ENCODE data around the gene TMEM109.
A peak's percentile ranks its signal among the peaks of the same experiment; 100 is the strongest.
"Not testable (repeated sequence)": the region's sequence is repeated elsewhere in the genome, so short reads cannot be mapped to it uniquely, and the experiment has no call there.

TMEM109 gene

DNA sequence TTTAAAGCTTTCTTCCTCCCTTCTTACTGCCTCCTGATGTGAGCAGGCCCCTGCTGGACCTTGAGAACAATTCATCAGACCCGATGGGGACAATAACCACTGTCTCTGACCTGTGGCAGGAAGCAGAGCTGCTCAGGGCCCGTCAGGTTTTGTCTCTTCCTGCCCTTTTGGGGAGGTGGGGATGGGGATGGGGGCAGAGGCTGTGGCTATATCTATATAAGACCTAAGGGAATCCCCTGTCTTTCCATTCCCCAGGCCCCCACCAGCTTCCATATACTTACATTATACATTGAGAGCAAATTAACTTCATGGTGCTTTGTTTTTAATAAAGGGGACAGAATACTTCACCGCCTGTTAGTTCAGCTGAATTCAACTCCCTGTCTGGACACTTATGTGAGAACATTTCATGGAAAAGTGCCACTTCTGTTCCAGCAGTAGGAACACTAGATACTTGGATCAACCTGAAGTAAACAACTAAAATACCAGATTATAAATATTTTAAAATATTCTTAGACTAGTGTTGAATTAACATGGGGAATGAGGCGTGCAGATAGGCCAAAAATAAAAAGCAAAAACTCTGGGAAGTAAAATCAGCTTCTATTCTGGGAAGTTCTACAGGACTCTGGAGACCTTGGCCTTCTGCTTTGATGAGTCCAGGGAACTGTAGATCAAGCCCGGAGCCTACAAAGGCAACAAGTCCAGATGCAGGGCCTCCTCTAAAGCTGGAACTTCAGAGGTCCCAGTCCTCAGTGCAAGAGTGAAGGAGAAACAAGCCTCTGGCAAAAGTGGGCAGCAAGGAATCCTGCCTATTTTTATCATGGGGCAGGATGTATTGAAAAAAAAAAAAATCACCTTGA lies 35.5 kb upstream of the TMEM109 start:
- no peak for DNase-seq (ENCODE audit: low spot score)

DNA sequence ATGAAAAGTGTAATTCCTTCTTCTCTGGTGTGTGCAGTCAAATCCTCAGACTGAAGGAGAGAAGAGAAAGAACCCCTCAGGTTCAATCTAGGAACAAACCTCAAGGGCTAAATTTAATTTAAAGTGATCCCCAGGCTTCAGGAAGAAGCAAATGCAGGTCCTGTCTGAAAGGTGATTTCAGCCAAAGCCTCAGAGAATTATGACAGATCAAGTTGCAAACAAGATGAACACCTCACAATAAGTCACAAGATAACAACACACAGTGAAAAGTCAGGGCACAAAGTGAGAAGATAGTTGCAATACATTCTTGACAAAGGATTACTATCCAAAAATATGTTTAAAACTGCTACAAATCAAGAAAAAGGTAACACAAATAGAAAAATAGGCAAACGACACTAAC lies 34.9 kb upstream of the TMEM109 start:
- DNase-seq (ENCODE audit: low spot score) = no peak

DNA sequence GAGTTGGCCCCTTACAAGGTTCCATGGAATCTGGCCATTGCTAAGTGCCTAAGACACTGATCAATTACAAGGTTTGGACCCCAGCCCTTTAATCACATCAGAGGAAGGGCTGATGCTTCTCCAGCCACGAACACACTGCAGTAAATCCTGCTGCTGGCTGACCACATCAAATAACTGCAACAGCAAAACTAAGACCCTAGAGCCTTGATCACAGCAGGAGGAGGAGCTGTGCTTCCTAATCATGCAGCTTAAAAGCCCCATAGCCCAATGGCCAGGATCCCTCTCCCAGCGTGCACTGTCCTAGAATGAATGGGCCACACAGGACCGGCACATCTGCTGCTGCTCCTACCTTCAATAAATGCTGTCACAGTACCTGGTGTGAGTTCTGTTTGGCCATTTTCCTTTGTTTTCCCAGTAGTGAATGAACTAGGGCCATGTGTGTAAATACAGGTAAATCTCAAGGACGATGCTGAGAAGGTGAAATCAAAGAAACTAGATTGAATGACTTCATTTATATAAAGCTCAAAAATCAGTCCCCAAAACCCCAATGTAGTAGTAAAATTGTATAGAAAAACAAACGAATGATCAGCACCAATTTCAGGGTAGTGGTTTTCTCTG lies 33.9 kb upstream of the TMEM109 start:
- DNase-seq (ENCODE audit: low spot score) = no peak

DNA sequence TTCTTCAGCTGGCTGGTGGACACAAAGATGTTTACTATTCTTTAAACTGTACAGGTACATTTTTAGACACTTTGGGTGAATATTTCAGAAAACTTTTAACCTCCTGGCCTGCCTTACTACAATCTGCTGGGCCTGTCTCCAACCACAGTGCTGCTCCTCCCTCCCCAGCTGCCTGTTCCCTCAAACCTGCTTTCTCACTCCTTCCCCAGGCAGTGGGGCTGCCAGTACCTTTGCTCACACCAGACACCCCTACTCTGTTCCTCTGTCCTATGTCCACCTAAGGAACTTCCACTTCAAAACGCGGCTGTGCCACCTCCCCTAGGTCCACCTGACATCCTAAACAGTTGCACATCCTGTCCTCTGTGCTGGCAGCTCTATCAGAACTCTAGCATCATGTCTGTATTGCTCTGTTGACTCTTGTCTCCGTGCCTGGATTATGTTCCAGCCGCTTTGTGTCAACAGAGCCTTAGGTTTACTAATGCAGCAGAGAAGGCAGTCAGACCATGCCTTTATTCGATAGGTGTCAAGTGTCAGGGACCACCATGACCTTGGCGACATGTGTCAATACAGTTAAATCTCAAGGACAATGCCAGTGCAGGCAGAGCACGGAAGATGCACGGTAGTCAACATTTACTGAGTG lies 33.2 kb upstream of the TMEM109 start:
- DNase-seq (ENCODE audit: low spot score) = no peak

DNA sequence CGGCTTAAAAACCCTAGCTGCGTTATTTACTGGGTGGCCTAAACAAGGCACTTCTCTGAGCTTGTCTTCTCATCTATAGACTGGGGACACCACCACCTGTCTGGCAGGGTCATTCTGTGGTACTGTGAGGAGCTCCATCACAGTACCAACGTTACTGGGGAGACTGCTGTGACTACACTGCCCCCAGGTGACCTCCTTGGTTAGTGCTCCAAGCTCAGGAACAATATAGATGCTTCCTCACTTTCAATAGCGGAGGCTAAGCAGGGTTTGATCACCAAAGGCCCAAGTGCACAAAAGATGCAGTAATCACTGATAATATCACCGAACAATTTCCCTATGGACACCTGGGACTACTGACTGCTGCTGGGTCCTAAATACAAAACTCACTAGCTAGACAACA lies 26.4 kb upstream of the TMEM109 start:
- DNase-seq (ENCODE audit: low spot score) = peak; percentile 59

DNA sequence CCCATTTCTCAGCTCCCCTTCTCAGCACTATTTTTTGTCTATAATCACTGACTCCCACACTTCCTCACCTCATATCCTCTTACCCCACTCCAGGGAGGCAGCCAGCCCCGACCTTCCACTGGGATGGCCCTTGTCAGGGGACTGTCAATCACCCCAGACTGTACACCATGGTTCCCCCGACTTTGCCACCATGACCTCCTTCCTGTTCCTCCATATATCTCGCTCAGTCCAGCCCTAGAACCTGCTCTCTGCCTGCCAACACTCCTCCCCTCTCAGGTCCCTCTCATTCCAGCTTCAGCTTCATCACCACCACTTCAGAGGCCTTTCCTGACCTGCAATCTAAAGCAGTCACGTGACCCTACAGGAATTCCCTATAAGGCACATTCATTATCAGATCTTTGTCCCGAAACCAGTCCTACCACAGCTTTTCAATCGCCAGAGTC lies 24.1 kb upstream of the TMEM109 start:
- no peak for DNase-seq (ENCODE audit: low spot score)

DNA sequence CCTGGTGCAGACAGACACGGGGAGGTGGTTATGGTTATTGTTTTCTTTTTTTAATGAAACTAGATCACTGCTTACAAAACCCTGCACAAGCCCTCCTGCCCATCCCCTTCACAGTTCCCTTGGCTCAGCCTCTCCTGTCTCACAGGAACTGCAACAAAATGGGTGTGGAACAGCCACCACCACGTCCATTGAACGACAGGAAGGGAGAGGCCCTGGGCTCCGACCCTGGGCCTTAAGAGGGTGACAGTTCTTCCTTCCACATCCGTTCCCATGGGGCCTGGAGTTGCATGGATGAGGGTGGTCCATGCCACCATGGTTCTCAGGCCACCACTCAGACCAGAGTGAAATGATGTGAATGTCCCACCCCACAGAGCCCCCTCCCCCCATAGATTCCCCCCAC lies 23.3 kb upstream of the TMEM109 start:
- DNase-seq (ENCODE audit: low spot score) = no peak

DNA sequence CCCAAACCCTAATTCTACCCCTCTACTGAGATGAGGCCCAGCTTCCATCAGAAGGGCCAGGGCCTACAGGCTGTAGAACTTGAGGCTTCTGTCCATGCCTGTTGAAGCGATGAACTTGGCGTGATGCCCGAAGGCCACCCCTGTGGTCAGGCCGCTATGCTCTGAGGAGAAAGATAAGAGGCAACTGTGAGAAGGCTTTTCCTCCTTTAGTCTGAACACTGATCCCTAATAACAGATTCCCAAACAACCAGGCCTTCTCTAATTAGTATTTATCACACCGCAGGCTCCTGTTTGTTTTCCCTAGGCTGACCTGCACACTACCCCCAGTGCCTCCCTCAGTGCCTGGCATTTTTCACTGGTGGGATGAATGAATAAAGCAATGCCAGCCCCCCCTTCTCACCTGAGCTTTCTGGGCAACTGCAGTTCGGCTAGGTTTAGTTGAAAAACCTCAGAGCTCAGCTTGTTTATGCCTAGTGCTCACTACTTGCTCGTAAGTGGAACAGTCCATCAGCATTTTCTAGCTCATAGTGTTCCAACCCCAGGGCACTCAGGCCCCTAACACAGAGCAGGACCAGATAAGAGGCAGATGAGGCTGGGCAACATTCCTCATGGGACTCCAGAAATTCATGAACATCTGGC lies 22.7 kb upstream of the TMEM109 start:
- DNase-seq (ENCODE audit: low spot score) = no peak

DNA sequence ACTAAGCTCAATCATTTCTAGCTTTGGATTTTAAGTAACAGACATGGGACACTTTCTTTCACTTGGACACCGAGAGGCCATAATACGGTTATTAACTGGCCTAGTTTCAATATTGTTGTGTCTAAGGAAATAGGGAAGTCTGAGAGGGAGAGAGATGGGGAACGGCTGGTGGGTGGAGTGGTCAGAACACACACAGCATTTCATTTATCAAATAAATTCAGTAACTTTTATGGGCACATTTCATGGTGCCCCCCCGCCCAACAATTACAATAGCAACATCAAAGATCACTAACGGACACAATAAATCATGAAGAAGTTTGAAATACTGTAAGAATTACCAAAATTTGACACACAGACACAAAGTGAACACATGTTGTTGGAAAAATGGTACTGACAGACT lies 18.3 kb upstream of the TMEM109 start:
- no peak for DNase-seq (ENCODE audit: low spot score)

DNA sequence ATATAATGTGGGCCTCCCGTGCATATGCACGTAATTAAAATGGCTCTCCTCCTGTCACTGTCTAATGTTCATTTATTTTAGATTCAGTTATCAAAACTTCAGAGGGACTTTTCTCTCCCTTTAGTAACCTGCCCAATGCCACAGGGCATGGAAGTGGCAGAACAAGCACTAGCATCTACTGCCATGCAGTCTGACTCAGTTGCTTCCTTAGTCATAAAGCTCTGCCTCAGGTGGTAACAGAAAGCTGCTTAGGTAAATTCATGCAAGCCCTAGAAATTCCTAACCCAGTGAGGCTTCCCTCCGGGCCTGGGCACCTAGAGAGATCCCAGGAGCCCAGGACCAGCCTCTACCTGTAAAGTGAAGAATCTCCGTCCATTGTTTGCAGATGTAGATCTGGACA lies 16.5 kb upstream of the TMEM109 start:
- no peak for DNase-seq (ENCODE audit: low spot score)

DNA sequence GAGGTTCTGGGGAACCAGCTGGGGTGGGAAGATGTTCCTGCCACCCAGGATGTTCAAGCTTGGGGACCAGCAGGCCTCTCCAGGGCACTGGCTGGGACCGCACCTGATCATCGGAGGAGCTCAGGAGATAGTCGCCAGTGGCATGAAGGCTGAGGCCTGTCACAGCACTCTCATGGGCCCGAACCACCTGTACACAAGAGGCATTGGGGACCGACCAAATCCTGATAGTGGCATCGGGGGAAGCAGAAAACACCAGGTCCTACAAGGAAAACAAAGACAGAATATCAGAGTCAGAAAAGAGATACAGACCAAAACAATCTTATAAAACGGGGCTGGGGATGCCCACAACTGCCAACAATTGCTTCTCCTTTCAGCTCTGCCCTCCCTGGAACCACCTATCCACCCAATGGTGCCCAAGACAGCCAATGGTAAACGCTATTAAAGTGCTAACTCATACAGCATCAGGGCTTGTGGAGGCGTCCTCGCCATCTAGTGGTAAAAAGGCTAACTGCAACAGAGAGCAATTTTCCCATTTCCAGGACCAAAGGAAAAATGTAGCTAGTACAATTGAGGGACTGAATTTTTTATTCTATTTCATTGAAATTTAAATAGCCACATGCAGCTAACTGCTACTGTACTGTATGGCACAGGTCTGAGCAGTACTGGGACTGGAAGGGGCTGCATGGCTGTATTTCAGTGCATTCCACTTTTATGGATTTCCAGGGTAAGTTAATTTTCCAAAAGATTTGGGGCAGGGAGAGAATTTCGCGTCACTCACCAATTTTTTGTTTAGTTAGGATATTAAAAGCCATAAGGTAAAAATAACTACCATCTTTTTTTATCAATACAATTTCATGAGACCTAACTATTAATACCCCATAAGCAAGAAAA lies 14.7 kb upstream of the TMEM109 start:
- DNase-seq (ENCODE audit: low spot score) = peak; percentile 77

DNA sequence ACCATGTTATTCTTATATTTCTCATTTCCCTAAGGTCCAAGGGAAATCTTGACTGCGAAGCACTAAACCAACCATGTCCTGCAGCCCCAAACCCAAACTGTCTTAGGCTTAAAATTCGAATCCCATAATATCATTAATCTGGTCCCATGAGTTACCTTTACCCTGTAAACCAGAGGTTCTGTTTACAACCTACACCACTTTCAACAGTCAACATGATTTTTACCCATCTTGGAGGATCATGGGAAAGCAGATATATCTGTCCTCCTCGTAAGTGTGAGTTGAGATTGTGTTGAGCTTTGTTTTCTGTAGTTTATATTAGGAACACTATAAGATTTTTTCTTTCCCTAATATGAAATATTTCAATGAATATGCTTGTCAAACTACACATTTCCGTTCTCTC lies 14.0 kb upstream of the TMEM109 start:
- no peak for DNase-seq (ENCODE audit: low spot score)

DNA sequence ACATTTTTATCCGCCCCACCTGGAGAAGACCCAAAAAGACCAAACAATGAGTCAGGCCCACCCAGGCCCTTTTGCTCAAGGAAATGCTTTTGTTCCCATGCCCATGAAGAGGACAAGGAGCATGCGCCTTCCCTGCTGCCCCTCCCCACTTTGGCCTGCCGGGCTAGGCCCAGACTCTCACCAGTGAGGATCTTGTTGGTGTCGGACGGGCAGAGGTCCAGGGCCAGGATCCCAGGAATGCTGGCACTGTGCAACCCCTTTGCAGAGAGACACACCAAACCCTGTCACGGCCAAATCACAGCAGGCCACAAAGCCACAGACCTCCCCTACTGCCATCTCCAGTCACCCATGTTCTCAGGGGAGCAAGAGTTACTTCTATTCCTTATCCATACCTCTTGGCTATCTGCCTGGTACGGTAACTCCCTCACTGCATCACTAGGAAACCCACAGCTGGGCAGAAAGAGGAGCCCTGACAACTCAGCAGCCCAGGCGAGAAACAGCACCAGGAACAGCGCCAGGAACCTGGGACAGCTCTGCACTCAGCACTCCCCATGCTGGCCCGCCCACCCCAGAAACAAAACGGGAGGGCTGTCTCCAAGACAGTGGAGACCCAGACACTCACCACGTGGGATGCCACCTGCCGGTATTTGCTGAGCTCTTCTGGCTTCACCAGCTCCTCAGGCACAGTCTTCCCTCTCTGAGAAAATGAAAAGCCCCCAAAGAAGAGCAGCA lies 13.1 kb upstream of the TMEM109 start:
- DNase-seq (ENCODE audit: low spot score) = no peak

DNA sequence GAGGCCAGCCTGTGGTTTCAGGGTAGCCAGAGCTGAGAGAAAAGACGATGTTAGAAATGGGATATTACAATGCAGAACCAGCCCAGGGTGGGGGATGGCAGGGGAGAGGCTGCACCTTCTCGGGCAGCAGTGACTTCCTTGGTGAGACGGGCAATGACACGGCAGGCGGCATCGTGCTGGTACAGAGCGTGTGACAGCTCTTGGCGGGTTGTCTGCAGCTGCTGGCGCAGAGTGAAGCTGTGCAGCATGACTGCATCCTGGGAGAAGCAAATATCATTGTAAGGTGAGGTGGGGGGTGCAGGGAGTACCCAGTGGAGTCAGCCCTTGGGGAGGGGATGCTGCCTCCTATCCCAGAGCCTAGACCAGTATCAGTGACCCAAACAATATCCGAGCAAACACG lies 11.3 kb upstream of the TMEM109 start:
- DNase-seq (ENCODE audit: low spot score) = no peak

DNA sequence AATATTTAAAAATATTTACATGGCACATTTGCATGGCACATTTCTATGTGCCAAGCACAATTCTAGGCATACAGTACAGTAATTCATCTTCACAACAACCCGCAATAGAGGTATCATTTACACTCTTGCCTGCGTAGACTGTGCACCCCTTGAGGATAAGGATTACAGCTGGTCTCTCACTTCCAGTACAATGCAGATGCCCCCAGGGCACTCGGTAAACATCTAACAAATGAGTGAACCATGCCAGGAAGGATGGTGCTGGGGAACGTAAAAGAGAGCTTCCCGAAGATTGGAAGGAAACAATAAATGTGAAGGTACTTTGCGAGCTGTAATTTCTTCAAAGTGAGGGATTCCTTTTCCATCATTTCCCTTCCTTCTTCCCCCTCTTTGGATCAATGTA lies 8.9 kb upstream of the TMEM109 start:
- DNase-seq (ENCODE audit: low spot score) = no peak

DNA sequence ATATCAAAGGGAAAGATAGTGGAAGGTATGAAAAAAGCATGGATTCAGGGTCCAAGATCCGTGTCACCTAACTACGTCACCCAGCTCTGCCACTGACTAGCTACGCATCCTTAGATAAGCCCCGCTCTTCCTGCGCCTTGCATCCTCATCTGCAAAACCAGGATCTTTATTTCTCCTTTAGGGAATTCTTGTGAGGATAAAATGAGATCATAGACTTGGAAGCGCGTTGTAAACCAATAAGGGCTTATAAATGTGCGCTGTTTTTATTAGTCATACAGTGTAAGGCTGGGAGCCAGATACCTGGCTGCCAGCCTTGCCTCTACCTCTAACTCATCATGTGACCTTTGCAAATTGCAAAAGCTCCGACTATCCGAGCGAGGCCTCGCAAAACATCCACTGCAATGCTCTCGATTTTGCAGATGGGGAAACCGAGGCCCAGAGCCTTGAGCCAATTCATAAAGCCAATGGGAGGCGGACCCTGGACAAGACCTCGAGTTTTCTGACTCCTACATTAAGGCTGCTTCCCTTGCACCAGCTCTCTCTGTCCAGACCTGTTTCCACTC lies 8.3 kb upstream of the TMEM109 start:
- DNase-seq (ENCODE audit: low spot score) = no peak

DNA sequence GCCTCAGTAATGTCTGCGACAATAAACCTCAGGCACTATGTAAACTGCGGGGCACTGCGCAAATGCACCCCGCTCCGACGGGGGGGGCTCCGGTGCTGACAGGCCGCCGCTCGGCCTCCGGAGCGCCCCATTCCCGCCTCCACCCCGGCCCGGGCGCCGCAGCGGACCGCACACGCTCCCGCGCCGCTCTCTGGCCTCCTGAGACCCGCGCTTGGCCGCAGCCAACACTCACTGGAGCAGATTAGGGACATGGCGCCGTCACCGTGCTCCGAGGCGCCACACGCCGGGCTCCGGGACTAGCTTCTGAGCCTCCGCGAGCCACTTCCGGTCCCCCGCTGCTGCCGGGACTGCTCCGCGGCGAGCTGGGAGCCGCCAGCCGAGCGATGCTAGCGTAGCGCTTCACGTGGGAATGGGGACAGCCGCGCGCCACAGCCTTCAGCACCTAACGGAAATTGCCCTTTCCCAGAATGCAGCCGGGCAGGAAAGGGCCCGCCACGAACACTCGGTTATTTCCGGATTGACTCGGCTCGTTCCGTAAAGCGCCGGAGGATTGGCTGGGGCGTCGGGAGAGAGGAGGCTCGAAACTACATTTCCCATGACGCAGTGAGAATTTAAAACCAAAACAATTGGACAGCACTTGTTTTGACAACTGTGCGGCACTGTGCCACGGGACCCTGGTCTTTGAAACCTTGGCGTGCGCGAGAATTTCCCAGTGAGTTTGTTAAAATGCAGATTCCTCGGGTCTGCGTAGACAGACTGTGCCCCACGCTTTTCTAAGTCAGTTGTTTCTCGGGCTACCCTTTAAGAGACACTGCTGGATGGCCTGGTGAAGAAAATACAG lies 7.6 kb upstream of the TMEM109 start, which contains the start of gene PRPF19:
Gene PRPF19 (minus strand): TSS at position 454 of the 841 bp plus-strand sequence. CDS start 203 bp downstream, at position 251.
- DNase-seq (ENCODE audit: low spot score) = peak; percentile 97

DNA sequence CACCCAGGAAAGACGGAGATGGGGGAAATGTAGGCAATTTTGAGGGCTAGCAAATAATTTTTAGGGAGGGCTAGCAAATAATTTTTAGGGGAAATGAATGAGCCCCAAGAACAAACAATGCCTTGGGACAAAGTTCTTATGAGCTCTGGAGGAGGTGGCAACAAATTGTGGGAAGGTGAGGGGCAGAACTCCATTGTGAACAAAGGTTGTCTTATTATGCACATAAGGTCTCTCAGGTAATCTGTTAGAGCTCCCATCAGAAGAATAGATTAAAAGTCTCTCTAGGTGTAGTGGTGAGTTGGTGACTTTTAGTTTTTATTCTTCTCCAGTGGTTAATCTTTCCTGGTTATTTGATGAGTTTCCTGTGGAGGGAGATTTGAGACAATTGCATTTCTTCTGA lies 5.2 kb upstream of the TMEM109 start:
- DNase-seq (ENCODE audit: low spot score) = no peak

DNA sequence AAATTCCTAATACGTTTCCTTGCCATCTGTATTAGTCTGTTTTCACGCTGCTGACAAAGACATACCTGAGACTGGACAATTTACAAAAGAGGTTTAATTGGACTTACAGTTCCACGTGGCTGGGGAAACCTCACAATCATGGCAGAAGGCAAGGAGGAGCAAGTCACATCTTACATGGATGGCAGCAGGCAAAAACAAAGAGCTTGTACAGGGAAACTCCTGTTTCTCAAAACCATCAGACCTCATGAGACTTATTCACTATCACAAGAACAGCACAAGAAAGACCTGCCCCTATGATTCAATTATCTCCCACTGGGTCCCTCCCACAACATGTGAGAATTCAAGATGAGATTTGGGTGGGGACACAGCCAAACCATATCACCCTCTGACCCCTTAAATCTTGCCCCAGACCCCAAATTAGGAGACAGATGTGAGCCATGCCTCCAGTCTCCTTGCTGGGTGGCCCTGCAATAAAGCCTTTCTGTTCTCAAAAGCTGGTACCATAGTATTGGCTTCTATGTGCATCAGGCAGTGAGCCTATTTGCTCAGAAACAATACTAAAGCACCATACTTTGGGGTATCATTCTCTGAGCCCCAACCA lies 4.2 kb upstream of the TMEM109 start:
- DNase-seq (ENCODE audit: low spot score) = not testable (repeated sequence)
